Measurements from ENCODE around the gene UBLCP1.

DNA sequence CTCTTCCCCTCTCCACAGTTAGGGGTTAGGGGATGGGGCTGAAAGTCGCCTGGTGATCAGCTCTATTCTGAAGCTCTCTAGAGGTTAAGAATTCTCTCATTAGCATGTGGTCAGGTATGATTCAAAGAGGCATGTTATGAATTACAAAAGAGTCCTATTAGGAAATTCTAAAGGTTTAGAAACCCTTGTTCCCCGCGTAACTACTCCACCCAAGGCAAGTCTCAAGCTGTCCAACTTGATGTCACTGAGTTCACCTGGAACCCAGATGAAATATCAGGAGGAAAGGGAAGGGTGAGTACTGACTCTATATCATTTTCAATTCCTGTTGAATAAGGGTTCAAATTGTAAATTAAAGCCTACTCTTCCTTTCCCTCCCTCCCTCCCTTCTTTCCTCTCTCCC, 35.6 kb upstream of the UBLCP1 start:
- no peak for TF ChIP-seq POLR2AphosphoS5 (IDR thresholded peaks at IDR 0.05; ENCODE audit: borderline replicate concordance, low read depth, low read length)
- TF ChIP-seq EZH2 (IDR thresholded peaks at IDR 0.05), result no peak
